SIG-M5 (cell line): ENCODE data around the gene ANKRD55.
"Not testable (repeated sequence)": the region's sequence is repeated elsewhere in the genome, so short reads cannot be mapped to it uniquely, and the experiment has no call there.

Experiments
- DNase-seq: peaks from one replicate; lab custom pipeline; 2025; lab: John Stamatoyannopoulos, UW

ANKRD55 gene

GRCh38 chr5:56168066-56168478 is 65.1 kb downstream of the ANKRD55 start:
- DNase-seq = peak; percentile 34

DNA sequence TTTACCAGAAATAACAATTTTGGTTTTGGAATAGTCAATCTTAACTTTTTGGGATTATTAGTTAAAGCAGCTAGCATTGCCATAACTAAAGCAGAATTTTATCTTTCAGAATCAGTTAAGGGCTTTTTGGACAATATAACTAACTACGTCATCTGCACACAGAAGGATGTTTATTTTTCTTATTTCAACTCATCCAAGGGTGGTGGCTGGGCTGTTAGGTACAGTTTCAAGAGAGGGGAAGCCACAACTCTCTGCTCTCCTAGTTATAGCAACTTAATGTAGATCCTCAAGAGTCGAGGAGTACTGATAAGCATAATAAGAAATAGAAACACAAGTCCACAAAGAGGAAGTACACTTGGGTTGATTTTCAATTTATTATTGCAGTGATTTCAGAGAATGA is 65.6 kb downstream of the ANKRD55 start:
- DNase-seq = no peak

DNA sequence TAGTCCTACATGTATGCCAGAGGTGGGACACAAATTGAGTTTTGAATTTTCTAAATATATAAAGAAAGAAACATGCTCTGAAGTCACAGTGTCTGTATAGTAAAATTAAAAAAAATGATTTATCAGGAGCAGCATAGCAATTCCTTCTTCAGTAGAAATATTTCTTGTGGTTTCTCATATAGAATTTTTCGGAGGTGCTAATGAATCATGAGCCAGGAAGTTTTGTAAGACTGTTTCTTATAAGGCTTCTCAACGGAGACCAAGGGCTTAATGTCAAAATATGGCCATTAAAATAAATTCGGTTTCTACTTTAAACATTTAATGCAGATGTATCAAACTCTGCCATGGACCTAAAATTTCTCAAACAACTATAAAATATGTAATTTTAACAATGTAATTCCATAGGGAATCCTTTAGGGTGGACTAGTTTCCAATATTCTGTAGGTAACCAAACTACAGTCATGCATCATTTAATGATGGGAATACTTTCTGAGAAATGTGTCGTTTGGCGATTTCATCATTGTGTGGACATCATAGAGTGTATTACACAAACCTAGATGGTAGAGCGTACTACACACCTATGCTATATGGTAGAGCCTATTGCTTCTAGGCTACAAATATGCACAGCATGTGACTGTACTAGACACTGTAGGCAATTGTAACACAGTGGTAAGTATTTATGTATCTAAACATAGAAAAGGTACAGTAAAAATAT is 66.3 kb downstream of the ANKRD55 start:
- DNase-seq = no peak

DNA sequence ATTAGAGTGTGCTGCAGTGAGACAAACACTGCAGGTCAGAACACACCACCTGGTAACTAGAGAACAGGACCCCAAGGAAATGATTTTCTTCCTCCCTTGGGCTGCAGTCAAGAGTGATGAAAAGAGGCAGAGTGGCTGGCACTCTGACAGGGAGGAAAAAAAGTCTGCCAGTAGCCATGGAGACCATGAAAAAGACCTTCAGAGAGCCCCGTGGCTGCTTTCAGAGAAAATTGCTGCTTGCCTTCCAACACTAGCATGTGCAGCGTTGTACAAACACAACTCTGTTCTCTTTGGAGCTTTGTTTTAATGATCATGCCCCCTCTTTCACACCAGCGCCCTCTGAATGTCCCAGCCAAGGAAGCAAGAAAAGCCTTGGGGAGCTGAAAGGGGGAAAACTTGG is 68.8 kb downstream of the ANKRD55 start:
- DNase-seq = no peak

DNA sequence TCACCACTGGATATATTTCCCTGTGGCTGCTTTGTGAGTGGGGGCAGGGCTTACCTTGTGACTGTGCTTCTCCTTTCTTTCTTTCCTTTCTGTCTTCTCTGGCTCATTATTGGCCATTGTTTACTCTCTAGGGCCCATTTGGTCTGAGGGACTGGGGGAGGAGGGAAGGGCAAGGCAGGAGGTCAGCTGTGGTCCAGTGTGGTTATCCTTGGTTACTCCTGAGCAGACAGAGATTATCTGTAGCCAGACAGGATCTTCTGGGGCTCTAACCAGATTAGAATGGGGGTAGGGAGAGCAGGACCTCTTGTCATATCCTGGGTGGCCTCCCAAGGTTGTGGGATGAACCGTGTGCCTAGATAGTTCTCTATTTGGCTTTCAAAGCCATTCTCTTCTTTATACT is 71.2 kb downstream of the ANKRD55 start:
- DNase-seq = no peak

GRCh38 chr5:56161439-56161823 is 71.7 kb downstream of the ANKRD55 start:
- no peak for DNase-seq

DNA sequence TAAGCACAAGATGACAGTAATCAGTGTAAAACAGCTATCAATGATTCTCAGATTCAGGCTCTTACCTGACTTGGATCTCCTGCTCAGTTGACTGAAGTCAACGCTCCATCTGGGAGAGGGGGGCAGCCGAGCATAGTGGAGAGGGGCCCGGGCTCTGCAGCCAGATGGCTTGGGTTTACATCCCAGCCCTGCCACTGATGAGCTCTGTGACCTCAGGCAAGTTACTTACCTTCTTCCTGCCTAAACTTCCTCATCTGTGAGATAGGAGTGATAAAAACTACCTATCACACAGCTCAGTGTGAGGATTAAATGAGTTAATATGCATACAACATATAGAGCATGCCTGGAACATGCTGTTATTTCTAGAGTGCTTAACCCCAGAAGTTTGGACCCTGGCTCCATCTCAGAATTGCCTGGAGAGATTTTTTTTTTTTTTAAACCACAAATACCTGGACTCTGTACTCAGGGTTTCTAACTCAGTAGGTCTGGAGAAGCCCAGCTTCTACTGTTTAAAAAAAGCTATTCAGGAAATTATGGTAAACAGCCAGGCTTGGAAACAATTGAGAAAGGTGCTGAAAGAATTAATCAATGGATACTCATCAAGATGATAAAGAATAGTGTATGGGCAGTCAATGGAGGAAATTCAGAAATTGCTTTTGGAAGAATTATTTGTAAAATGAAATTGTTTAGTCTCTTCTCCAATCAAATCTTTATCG is 72.2 kb downstream of the ANKRD55 start:
- DNase-seq = no peak

DNA sequence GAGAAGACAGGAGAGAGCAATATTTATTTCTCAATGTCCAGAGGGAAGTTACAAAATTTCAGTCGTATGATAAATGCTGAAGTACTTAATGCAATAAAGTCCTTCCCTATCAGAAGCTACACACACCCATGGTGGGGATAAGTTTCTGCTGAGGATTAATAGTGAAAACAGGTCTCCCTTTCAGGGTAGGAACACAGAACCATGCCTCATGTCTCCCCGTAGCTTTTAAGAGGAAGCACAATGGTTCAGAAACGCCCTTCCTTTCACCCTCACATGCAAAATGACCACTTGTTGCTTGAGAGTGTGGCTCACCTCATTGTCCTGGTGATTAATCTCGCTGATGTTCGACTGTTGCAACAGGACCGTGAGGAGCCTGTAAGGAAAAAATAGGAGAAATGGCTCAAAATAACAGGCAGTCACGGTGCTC is 73.6 kb downstream of the ANKRD55 start:
- DNase-seq = no peak

- DNase-seq = no peak
Measured at GRCh38 chr5:56158331-56158960, 74.7 kb downstream of the ANKRD55 start.

- not testable (repeated sequence) for DNase-seq
Measured at GRCh38 chr5:56157191-56157621, 75.9 kb downstream of the ANKRD55 start.

- not testable (repeated sequence) for DNase-seq
Measured at GRCh38 chr5:56156585-56157190, 76.4 kb downstream of the ANKRD55 start.

GRCh38 chr5:56155992-56156584 is 77.0 kb downstream of the ANKRD55 start:
- DNase-seq = no peak

GRCh38 chr5:56154732-56155484 is 78.2 kb downstream of the ANKRD55 start:
- DNase-seq = peak; percentile 67

GRCh38 chr5:56152437-56152836 is 80.7 kb downstream of the ANKRD55 start:
- DNase-seq = no peak

GRCh38 chr5:56150756-56151155 is 82.4 kb downstream of the ANKRD55 start:
- not testable (repeated sequence) for DNase-seq

DNA sequence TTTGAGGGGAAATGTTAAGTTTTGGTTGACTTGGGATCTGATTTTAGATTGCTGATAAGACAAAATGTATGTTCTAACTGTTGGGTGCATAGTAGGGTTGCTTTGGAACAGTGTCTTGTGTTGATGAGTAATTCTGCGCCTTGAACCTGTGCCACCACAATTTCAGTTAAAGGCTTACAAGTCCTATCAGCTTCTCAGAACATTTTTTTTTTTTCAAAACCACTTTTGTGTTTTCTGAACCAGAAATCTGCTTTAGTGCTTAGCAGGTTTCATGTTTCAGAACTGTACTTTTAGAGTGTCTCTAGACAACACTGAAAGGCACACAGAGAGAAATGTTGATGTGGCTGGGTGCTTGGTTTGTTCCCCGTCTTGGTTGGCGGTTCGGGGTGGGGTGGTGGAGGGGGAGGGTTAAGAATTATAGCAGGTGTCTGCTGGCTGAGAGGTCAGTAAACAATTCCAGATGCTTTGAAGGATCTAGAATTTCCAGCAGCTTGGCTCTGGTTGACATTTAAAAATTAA is 84.6 kb downstream of the ANKRD55 start:
- DNase-seq = no peak

DNA sequence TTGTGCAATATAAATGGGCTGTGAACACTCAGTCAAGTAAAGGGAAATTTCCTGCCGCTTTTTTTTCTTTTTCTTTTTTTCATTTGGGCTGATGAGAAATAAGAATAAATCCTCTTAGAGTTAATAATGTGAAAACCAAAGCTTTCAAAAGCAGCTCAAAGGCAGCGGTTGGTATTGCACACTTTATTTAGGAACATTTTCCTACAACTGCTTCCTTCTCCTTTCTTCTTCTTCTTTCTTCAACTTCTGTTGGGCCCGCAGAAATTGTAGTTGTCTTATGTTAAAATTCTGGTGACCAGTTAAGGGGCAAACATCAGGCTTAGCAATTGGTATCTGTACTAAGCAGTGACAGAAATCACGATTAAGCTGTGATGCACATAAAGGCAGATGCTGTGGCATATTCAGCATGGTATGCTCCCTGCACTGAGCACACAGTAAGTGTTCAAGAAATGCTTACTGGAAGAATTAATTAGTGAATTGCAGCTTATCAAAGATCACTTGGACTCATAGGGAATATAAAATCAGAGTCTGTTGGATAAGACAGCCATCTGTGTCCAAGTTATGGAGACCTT is 85.4 kb downstream of the ANKRD55 start:
- DNase-seq = no peak

DNA sequence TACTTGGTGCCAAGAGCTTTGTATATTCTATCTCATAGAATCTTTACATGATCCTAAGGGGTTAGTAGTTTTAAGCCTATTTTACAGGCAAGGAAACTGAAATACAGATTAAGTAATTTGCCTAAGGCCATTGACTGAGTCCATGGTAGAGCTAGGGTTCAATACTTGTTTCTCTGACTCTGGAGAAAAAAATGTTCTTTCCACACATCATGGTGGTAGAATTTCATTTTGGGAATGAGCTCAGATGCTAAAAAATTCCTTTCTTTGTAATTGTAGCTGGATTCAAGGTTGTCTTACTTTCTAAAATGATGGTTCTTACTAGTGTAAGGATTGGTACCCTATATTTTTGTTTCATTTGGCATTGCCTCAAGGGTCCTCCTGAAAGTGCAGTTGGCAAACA is 86.0 kb downstream of the ANKRD55 start:
- no peak for DNase-seq

GRCh38 chr5:56146674-56147073 is 86.5 kb downstream of the ANKRD55 start:
- DNase-seq = no peak

DNA sequence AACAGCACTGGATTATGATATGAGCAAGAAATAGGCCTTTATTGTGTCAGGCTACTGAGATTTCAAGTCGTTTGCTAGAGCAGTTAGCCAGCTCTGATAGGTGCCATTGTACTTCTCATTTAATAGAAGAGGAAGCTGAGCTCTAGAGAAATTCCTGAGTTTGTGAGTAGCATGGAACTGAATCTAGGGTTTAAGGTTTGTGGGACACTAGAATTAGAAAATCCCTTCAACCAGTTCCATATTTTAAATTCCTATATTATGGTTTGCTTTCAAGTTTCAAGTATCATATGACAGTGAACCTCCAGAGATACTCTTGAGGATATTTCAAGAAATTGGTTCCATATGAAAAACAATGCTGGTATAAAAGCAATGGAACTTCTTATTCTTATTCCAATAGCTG is 87.6 kb downstream of the ANKRD55 start:
- DNase-seq = no peak

GRCh38 chr5:56145106-56145505 is 88.0 kb downstream of the ANKRD55 start:
- no peak for DNase-seq
